CD4-positive, alpha-beta T cell treated with Interleukin-15 for 1 hour (primary cell): ENCODE results near the gene UBFD1.
A peak's percentile ranks its signal among the peaks of the same experiment; 100 is the strongest.
"Not testable (repeated sequence)": the region's sequence is repeated elsewhere in the genome, so short reads cannot be mapped to it uniquely, and the experiment has no call there.

Source experiments
- DNase-seq: peaks from one replicate; pipeline ENCODE4 v3.0.0-alpha.2; 2020

The UBFD1 gene

DNA sequence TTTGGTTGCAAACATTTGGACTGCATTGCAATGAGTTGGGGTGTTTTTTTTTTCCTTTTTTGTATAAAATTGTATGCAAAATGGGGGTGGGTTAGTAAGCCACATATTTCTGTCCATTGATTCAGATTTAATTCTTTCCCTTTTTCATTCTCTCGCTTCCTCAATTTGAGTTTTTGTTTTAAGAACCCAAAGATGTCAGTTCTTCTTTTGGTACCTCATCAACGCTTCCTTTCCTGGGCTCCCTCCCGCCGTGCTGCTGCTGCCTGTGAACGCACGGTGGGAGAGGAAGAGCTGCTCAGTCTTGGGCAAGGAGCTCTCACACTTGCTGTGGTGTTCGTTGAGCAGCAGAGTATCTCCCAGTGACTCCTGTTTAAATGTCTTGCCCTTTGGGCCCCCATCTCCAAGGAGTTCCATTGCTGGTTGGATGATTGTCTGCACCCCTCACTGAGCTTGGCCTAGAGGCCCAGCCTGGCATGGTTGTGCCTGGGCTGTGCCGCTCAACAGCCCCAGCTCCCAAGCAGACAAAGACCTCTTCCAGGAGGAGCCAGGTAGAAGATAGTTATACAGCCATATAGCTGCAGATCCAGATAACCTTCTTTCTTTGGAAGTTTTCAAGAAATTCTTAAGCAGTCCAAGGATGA, 13.6 kb downstream of the UBFD1 start:
- peak; percentile 24 for DNase-seq

DNA sequence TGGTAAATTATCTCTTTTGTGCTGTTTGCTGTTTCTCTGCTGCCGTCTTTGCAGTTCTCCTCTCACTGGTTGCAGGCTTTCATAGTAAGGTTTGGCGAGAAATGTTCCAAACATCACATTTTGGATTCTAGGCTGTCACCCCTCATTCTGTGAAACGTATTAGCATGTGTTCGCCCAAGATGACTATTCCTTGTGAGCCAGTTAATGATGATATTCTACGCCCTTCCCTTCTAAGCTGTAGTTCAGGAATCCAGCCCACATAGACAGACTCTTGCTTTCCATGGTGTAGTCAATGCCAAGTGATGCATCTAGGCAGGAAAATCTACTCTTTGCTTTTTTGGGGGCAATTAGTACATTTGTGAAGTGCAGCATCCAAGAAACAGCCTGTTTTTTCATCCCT, 14.4 kb downstream of the UBFD1 start:
- DNase-seq = no peak

DNA sequence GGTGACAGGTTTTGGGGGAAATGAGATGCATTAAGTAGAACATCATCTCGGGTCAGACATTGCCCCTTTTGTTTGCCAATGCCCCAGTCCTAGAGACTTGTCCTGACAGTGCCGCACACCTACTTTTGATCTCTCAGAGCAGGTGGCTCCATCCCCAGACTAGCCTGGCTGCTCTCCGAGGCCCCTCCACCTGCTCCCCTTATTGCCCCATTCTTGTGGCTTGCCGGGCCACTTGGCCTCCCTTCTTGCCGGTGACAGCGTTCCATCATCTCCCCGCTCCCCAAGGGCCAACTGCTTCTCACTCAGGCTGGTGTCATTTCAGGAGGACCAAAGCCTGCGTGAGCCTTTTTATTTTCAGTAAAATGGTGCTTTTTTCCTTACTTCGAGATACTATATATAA, 14.9 kb downstream of the UBFD1 start:
- no peak for DNase-seq

DNA sequence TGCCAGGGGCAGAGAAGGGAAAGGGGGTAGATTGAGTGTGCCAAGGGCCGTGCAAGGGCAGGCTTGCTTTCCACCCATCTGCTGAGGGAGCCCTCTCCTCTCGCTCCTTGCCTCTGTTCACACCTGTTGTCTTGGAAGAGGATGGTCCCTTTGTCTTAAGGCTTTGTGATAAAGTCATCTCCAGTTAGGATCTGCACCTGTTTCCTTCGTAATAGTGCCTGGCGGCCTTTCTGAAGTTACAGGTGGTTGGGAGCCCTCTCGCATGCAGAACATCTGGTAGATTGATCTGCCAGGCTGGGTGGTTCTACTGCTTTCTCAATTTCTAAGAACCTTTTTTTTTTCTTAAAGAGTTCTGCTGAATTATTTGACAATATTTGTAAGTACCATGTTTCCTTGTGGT, 16.3 kb downstream of the UBFD1 start:
- no peak for DNase-seq

DNA sequence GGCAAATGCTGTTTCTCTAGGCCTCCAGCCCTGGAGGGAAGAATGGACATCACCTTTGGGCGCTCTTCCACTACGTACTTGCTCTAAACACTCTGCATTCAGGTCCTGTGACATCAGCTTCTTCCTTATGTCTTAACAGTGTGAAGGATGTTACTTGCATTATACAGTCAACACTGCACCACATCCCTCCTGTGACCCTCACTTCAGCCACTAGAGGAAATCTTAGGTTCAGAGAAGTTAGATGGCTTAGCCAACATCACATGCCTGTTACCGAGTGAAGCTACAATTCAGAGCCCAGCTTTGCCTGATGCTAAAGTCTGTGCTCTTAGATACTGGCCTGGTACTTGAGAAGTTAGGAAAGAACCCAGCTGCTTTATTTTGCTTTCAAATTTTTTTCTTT, 18.3 kb downstream of the UBFD1 start:
- no peak for DNase-seq

DNA sequence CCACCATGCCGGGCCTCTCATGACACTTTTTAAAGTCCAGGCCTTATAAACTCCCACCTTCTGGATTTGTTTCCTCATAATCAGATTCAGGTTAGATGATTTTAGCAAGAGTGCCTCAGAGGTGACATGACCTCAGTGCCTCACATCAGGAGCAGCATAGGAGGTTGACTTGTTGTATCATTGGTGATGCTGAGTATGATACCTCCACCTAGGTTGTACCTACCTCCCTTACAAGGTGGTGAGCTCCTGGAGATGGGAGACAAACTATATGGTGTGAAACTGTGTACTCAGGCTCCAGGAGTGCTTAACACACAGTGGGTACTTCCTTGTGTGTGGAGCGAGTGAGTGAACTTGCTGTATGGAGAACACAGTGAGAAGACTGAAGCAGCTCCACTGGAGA, 20.0 kb downstream of the UBFD1 start:
- no peak for DNase-seq

DNA sequence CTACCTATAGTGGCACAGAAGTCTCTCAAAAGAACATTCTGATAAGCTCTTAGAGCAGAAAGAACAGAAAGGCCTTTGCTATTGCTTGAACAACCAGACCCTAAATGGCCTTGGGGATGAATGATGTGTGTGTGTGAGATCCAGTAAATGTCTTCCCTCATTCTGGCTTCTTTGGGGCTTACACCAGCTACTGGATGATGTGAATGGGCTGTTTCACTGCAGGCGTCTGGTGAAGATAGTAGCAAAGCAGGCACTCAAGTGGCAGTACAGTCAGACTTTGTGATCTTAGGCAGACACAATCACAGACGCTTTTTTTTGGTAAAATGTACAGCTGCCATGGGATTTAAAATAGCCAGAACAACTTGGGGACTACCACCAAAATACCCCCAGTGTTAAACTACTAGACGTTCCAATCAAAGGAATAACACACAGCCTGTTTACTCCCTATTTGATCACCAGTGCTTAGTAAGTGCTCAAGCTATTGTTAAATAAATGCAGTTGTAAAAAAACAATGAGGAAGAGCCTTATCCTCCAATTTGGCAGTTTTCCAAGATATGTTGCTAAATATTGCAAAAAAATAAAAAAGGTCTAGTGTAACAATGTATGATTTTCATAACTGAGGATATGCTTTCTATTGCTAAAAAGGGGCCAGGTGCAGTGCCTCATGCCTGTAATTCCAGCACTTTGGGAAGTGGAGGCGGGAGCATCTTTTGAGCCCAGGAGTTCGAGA, 20.7 kb downstream of the UBFD1 start:
- no peak for DNase-seq

DNA sequence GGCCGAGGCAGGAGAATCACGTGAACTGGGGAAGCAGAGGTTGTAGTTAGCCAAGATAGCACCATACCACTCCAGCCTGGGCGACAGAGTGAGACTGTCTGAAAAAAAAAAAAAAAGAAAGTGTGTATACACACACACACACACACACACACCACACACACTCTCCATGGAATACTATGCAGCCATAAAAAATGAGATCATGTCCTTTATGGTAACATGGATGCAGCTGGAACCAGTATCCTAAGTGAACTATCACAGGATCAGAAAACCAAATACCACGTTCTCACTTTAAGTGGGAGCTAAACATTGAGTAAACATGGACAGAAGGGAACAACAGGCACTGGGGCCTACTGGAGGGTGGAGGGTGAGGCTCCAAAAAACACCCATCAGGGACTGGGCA, 21.8 kb downstream of the UBFD1 start:
- no peak for DNase-seq

DNA sequence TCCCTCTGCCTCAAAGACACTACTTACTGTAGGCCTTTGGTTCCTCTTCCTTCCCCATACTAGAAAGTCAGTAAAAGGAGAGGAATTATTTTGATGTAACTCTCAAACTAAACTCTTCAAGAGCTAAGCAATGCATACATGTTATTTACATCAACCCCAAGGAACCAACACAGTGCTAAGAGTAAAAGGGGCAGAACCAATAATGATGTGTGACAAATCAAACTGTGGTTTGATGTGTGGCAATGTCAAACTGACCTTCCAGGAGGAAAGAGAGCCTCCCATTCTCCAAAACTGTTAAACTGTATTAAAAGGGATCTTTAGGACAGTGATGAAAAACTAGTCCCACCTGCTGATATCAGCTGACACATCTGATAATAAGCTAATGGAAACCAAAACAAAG, 22.9 kb downstream of the UBFD1 start:
- no peak for DNase-seq

DNA sequence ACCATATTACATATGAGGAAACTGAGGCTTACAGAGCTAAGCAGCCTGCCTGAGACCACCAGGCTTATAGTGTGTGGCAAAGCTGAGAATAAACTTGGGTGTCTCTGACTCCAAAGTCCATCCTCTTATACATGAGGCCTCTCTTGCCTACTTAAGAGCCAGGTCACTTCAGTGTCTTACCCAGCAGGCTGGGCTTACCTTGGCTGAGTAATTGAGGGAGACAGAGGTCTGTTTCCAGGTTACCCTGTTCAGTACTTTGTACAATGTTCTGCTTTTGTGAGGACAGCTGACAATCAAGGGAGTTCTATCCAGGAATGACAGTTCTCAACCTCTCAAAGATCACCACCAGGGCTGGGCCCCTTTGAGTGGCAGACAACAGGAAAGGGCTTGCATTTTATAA, 24.2 kb downstream of the UBFD1 start:
- DNase-seq = no peak

DNA sequence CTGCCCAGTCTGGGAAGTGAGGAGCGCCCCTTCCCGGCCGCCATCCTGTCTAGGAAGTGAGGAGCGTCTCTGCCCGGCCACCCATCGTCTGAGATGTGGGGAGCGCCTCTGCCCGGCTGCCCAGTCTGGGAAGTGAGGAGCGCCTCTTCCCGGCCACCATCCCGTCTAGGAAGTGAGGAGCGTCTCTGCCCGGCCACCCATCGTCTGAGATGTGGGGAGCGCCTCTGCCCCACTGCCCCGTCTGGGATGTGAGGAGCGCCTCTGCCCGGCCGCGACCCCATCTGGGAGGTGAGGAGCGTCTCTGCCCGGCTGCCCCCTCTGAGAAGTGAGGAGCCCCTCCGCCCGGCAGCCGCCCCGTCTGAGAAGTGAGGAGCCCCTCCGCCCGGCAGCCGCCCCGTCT, 25.7 kb downstream of the UBFD1 start:
- not testable (repeated sequence) for DNase-seq

DNA sequence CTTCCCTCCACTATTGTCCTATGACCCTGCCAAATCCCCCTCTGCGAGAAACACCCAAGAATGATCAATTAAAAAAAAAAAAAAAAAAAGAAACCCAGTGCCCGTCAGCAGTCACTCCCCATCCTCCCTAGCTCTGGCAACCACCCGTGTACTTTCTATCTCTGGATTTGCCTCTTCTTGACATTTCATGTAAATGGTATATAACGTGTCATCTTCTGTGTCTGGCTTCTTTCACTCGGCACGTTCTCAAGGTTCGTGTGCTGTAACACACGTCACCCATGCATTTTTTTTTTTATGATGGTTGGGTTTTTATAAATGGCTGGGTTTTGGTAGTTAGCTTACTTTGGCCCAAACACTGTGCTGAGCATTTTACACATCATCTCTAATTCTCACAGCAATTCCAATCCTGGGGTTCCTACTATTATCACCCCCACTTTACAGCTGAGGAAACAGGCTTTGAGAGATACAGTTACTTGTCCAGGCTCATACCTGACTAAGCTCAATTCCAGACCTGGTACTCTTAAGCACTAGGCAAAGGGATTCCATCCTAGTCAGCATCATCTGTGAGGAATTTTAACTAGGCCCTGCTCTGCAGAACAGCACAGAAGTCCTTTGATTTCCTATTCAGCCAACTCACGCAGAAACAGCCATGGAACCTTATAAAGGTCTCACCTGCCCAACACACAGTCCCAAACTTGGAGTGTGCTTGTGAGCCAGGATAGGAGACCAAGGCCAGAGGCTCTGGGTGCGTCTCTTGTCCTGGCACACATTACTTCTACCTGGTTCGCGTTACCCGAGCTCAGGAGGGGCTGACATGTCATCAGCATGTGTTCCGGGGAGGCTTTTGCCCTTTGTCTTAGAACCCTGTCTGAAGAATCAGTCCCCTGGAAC, 26.9 kb downstream of the UBFD1 start:
- DNase-seq = no peak

DNA sequence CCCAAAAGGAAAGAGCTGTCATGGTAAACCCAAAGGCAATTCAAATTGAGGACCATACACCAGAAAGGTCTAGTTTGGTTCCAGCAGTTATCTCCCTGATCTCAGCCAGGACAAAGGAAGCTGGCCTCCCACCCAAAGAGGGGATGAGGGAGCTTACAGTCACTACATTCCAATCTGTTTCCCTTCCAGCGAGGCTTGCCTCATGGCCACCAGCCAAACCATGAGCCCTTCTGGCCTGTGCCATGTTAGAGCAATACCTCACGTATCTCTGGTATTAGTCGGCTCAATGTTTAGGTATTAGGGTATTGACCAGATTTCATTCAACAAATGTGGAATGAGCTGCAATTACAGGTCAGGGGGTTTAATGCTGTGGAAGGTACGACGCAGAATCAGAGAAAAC, 30.2 kb downstream of the UBFD1 start:
- no peak for DNase-seq

DNA sequence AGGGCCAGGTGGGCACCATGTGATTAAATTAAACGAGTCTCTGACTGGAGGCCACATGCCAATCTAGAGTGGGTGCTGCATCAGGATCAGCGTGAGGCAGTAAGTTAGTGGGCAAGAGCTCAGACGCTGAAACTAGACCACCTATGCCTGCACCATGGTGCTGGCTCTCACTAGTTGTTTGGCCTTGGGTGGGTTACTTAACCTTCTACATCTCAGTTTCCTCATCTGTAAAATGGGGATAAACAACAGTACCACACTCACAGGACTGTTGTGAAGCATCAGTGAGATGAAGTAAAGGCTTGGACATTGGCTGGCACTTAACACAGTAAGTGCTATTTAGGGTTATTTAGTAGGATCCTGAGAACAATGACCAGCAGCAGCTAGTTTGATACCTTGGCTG, 32.7 kb downstream of the UBFD1 start:
- no peak for DNase-seq

DNA sequence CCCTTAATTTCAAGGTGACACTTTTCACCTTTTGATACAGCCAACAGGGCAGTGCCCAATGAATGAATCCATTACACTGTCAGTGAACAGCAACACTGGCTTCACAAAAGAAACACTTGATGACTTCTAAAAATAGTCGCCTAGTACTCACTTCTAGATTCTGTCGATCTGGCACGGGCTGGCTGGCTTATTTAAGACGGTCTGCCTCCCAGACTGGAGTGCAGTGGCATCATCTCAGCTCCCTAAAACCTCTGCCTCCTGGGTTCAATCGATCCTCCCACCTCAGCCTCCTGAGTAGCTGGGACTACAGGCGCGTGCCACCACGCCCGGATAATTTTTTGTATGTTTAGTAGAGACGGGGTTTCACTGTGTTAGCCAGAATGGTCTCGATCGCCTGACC, 36.7 kb downstream of the UBFD1 start:
- DNase-seq = no peak

DNA sequence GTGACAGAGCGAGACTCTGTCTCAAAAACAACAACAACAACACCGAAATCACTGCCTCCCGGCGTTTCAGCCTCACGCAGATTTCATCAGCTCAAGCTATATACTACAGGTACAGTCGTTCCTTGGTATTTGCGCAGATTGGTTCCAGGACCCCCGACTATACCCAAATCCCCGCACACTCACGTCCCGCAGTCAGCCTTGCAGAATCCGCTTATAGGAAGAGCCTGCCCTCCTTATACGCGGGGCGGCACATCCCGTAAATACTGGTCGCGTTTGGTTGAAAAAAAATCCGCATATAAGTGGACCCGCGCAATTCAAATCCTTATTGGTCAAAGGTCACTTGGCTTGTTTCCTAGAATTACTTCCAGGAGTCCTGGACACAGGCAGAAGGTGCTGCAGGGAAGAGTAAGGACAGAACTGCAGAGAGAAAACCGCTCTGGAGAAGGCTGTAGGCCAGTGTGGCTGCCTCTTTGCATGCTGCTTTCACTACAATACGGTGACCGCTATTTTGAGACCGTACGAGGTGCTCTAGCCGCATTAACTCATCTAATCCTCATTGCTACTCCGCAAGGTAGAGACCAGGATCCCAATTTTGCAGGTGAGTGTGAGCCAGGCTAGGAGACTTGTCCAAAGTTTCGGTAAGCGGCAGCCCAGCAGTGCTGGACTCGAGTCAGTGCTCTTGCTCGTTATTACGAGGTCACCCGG, 37.9 kb downstream of the UBFD1 start:
- no peak for DNase-seq

DNA sequence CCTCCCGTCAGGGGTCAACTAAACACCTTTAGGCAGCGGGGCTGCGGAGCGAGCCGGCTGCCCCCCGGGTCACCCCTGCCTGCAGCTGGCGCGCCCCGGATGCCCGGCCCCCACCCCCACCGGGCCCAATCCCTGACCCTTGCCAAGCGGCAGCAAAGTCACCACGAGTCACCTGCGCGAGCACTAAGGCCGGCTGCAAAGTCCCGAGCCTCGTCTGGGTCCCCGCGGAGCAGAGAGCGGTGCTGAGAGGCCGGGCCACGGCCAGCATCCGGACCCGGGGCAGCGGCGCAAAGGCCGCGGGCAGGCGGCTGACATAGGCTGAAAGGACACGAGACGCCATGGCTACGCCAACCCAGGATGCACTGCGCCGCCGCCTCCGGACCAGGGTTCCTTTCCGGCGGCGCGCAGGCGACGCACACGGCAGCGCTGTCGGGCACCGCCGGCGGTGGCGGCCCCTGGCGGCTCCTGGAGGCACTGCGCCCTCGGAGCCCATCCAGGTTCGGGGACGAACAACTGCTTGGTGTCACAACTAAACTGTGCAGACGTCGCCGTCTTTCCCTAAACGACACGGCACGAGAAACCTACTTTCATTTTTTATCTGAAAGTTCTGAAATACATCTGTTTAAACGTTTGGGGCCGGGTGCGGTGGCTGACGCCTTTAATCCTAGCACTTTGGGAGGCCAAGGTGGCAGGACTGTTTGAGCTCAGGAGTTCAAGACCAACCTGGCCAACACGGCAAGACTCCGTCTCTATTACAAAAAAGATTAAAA, 38.6 kb downstream of the UBFD1 start, which contains the start of gene NDUFAB1:
TSS of gene NDUFAB1 (minus strand) at position 366 of the 770 bp plus-strand sequence. CDS start at position 340, 26 bp downstream.
- DNase-seq = peak; percentile 87

DNA sequence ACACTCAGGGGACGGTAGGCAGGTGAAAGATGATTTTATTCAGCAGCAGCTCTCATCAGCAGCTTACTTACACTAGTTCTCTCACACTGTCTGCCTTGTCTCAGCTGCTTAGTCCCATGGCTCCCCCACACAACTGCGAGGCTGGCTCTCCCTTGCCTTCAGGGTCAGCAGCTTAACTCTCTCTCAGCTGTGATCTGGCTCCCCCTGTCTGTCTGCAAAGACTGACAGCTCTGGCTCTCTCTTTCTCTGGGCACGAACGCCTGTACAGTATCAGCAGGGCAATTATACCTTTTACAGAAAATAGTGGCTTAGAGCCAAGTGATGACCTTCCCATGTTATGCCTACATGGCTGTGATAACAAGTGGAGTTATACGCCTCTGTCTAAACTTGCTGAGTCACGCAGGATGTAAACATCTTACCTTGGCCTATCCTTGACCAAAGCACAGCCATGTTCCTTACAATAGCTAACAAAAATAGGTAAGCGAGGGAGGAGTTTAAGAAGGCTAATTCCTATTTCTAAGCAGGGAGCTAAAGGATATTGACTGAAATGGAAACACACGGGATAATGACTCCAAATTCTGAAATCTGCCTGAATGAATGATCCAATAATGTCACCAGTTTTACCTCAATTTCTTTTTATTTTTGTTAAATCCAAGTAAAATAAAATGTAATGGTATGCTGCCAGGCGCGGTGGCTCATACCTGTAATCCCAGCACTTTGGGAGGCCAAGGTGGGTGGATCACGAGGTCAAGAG, 39.7 kb downstream of the UBFD1 start:
- DNase-seq = peak; percentile 21

DNA sequence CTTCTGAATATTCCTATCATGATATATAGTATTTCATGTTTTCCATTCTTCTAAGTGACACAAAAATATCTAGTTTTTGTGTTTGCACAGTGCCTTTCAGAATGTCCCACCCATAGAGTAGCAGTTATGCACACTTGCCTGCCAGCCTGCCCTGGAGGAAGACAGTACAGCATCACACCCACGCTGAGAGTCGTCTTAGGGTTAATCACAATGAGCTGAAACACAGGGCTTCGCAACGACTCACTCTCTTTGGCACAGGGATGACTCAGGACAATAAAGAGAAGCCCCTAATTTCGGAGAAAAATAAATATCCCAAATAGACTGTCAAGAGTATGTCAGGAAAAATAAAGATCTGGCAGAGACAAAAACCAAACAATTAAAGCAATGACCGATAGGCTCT, 50.2 kb downstream of the UBFD1 start:
- no peak for DNase-seq

DNA sequence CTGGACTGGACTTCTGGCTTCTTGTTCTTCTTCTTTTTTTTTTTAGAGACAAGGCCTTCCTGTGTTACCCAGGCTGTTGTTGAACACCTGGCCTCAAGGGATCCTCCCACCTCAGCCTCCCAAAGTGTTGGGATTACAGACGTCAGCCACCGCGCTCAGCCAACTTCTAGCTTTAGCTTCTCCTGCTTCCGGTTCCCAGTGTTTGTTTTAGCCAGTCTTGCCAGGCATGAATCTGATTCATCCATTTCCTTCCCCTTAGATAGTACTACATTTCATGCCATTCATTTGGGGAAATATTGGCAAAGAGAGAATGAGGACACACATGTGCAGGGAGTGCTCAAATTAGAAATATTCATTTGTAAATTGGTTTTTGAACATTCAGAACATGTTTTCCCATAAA, 50.7 kb downstream of the UBFD1 start:
- no peak for DNase-seq

DNA sequence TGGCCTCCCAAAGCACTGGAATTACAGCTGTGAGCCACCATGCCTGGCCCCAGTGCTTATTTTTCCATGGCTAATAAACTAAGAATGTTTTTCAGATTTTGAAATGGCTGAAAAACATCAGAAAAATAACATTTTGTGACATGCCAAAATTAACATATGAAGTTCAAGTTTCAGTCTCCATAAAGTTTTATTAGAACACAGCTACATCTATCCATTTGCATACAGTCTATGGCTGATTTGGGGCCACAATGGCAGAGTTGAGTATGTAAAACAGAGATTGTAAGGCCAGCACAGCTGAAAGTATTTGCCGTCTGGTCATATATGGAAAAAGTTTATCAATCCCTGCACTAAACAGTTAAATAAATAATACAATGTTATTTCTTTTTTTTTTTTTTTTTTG, 52.4 kb downstream of the UBFD1 start:
- no peak for DNase-seq

DNA sequence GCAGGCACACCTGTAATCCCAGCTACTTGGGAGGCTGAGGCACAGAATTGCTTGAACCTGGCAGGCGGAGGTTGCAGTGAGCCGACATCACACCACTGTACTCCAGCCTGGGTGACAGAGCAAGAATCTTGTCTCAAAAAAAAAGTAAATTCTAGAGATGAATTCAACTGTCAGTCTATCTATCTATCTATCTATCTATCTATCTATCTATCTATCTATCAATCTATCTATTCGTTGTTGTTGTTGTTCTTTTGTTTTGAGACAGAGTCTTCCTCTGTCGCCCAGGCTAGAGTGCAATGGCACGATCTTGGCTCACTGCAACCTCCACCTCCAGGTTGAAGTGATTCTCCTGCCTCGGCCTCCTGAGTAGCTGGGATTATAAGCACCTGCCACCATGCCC, 53.4 kb downstream of the UBFD1 start:
- DNase-seq = not testable (repeated sequence)
